NCI-H128 (cell line): ENCODE measurements around the gene BRI3.
"Not testable (repeated sequence)": the region's sequence is repeated elsewhere in the genome, so short reads cannot be mapped to it uniquely, and the experiment has no call there.

ENCODE experiments used
- DNase-seq: peaks from one replicate; lab custom pipeline; 2025; ENCODE audit not compliant: unreplicated experiment; lab: John Stamatoyannopoulos, UW

BRI3 gene

DNA sequence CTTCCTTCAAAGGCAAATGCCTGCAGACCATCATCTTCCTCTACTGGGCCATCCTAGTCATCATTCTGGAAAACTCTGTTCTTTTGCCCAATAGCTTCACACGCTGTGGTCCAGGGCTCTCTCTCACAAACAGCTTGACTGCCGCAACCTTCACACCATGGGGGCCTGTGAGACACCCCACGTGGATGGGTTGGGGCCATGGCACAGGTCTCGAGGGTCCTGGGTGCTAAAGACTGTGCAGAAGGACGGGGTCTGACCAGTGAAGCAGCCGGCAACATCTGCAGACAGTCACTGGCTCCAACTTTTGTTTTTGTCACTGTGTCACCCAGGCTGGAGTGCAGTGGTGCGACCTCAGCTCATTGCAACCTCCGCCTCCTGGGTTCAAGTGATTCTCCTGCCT is 28.1 kb downstream of the BRI3 start:
- no peak for DNase-seq

DNA sequence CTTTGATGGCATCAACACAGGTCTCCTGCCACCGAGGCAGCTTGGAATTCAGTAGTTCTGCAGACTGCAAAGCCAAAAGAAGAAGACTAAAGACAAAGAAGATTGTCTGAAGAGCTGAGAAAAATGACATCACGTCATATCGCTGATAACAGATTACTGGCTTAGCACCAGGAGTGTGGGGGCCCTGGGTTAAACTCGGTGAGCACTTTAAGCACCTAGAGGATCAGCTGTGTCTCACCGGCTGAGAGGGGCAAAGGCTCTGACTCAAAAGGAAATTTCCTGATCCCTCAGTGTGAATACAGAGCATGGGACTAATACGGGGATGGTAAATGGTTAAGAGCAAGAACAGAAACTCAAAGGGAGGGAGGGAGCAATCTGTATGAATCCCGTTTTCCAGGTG is 30.7 kb downstream of the BRI3 start:
- no peak for DNase-seq

DNA sequence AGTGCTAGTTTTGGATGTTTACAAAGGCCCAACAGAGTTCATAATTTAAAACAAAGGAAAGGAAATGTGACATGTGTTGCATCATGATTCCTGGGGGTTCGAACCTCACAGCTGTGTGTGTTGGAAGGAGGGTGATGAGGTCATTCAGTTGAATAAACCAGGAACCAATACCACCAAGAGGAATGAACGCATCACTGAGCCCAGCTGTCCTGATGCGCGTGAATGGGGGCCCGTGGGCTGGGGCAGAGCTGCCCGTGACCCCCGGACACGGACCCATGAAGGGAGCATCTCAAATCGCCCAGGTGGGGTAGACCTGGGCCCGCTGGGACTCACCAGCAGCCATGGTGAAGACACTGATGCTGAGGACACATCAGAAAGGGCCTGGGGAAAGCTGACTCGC is 33.0 kb downstream of the BRI3 start:
- no peak for DNase-seq

DNA sequence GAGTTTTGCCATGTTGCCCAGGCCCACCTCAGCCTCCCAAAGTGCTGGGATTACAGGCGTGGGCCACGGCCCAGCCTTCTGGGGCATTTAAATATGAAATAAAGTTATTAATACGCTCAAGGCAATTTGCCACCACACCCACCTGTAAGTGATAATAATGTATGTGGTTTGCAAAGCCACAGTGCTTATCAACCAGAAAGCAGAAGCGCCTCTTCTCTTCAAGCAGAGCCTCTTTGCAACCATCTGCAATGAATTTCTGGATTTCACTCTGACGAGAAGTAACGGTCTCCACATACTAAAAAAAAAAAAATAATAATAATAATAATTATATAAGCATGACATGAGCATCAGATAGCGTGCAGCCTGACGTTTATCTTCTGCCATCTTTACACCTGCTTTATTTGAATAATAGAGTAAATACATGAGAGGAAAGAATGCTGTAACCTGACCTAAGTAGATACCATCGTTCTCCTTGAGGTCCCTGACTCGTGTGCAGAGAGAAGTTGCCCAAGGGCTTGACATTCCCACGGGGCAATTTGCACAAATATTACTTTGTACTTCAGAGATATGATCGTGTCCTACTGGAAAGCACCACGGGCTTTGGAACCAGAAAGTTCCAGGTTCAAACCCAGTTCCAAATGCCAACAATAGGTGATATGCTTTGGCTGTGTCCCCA is 34.0 kb downstream of the BRI3 start:
- DNase-seq, result no peak

DNA sequence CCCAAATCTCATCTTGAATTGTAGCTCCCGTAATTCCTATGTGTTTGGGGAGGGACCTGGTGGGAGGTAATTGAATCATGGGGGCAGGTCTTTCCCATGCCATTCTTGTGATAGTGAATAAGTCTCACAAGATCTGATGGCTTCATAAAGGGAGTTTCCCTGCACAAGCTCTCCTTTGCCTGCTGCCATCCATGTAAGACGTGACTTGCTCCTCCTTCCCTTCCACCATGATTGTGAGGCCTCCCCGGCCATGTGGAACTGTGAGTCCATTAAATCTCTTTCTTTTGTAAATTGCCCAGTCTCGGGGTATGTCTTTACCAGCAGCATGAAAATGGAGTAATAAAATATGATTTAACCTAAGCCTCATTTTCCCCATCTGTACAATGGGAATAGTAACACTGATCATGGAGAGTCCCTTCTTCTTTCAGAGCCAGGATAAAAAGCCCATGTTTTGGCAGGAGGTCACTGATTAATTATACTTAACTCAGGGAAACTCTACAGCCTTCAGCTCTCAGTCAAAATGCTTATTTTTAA is 34.6 kb downstream of the BRI3 start:
- DNase-seq, result not testable (repeated sequence)

DNA sequence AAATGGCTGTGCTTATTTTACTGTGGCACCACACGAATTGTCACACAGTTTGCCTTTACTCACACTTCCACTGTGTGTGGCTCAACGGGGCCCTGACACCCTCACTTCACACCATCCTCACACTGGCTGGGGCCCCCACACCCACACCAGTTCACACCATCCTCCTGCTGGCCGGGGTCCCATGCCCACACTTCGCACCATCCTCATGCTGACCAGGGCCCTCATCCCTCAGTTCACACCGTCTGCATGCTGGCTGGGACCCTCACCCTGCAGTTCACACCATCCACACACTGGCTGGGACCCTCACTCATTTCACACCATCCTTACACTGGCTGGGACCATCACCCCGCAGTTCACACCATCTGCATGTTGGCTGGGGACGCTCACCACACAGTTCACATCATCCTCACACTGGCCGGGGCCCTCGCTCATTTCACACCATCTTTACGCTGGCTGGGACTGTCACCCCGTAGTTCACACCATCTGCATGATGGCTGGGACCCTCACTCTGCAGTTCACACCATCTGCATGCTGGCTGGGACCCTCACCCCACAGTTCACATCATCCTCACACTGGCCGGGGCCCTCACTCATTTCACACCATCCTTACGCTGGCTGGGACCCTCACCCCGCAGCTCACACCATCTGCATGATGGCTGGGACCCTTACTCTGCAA is 36.0 kb downstream of the BRI3 start:
- DNase-seq, result no peak

DNA sequence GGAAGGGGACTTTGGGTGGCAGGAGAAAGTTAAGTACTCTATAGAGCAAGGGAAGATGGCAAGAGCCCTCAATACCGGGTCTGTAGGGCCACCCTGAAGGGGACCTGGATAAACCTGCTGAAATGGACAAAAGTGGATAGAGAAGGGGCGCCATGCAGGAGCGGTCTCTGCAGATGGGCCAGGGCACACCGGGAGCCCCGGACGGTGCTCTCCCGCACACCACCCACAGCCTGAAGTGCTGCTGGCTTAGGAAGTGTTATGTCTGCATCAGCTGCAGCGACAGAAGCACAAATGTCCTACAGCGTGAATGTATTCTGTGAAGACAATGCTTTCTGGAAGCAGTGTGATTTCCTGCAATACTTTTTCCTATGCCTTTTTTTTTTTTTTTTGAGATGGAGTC is 37.7 kb downstream of the BRI3 start:
- DNase-seq, result no peak

DNA sequence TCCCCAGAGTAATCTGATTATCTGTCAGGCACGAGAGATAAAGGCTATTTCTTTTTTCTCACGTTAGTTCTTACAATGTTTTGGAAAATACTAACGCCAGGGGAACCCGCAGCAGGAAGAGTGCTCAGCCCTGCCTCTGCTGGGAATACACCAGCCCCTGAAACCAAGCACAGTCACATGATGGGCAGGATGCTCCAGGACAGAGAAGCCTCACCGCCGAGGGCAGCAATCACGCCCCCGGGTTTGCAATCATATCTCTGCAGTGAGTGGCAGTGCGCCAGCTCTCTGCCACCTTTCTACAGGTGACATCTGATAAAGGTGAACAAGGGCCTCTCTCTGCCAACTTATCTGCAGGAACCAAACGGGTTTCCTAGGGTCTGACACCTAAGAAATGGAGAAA is 39.8 kb downstream of the BRI3 start:
- DNase-seq, result no peak

DNA sequence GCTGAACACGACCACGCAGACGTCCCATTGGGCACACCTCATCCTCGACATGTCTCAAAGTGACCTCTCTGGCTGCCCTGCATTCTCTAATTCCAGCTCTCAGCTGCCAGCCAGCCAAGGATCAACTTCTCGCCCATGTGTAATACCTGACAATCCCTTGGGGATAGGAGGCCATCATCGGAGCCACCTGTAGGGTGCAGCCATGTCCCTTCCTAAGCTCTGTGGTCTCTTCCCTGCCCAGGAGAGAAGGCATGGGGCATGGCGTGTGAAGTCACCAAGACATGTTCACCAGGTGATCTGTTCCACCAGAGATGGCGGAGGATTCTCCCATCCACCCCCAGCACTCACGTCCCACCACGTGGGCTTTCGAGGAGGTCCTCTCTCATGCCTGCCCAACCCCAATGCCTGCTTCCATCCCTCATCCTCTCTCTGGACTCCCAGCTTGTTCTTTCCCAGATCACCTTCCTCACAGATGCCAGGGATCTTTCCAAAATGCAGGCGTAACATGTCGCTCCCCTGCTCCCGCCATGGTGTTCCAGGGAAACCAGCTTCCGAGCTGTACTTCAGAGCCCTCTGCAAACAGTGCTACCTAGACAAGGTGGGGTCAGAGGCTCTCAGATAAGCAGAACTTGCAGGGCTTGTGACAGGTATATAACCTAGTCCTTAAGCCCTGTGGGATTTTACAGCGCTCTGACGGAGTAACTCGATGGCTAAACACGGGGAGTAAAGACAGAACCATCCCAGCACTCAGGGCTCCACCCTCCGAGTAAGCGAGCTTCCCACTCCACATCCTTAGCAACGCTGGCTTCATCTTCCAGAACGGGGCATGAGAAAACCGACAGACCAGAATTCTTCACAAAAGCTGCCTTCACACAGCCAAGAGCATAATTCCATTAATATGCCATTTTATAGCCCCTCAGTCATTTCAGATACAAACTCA is 41.1 kb downstream of the BRI3 start:
- DNase-seq, result no peak

DNA sequence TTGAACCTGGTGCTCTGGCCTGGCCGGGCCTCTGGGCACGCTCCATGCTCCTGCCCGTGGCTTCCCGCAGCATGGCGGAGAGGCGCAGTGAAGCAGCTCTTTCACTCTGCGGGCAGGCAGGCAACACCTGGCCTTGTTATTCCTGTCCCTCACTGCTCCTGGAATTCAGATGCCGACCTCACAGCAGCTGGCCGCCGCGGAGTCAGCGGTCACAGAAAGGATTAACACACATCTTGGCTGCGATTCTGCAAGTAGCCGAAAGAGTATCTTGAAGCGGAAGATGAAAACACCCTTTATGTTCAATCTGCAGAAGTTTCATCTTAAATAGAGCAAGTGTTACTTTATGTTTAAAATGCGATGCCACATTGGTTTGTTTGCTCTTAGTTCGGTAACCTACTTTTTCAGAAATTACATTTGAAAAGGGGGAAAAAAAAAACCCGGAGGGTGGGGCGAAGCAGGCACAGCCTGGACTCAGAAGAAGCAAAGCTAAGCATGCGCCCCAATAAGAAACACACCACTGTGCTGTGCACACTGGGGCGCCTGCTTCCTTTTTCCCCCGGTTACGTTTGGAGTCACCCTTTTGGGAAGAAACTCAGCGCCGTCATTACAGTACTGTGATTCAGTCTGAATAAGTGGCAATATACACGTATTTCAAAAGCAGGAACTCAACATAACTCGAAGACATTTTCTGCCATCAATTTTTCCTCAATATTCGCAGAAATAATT is 42.3 kb downstream of the BRI3 start:
- no peak for DNase-seq

DNA sequence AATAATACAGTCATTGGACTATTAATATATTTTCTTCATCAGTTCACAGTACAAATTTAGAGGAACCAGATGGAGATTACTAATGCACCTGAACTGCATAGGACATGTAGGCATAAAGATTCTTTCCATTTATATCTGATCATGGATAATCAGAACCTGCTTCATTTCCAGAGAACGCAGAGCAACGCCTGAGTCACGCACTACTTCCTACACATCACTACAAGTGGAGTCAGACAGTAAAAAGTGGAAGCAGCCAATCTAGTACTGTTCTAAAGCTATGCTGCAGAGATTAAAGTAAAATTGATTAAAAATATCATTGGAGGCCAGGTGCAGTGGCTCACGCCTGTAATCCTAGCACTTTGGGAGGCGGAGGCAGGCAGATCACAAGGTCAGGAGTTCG is 43.3 kb downstream of the BRI3 start:
- no peak for DNase-seq

DNA sequence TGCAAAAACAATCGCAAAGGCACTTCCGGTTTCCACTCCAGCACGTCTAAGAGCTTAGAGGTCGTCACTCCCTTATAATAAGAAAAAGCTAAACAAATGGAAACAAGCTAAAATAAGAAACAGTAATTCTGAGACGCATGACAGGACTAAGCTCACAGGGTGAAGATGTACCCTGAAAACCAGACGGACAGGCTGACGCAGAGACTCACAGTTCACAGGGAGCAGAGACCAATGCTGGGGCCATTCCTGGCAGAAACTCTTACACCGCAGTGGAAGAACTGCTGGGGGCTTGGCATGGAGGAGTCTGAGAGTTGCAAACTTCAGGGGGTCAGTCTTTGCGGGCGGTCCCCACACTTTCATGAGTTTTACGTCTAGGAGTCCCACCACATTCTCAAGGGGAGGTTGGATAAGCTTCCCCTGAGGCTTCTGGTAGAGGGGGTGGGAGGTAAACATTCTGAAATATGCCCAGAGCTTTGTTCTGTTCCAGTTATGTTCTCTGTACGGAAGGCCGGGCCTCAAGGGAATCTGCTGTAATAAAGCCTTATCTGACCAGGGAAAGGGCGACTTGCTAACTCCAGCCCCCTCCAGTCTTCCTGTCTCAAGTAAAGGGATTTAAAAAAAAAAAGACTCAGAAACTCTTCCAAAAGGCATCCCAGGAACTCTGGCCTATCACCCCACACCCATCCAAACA is 47.8 kb downstream of the BRI3 start:
- no peak for DNase-seq

DNA sequence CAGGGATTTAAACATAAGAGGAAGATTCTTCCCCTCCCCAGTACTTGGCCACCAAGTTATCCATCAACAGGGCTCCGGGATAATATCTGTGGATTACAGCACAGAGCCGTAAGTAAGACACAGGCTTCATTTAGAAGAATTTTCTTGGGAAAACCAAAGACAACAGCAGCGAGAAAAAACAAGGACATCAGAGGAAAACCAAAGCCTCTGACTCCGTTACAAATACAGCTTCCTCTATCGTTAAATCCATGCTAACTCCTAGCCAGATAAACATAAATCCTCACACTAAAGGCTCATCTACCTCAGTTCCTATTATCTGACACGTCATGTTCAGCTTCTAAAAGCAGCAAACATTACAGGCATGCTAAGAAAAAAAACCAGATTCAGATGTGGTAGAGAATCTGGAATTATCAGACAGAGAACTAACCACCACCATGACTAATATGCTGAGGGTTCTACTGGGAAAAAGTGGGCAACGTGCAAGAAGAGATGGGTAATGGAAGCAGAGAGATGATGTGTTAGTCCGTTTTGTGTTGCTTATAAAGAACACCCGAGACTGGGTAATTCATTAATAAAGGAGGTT is 48.4 kb downstream of the BRI3 start:
- no peak for DNase-seq

DNA sequence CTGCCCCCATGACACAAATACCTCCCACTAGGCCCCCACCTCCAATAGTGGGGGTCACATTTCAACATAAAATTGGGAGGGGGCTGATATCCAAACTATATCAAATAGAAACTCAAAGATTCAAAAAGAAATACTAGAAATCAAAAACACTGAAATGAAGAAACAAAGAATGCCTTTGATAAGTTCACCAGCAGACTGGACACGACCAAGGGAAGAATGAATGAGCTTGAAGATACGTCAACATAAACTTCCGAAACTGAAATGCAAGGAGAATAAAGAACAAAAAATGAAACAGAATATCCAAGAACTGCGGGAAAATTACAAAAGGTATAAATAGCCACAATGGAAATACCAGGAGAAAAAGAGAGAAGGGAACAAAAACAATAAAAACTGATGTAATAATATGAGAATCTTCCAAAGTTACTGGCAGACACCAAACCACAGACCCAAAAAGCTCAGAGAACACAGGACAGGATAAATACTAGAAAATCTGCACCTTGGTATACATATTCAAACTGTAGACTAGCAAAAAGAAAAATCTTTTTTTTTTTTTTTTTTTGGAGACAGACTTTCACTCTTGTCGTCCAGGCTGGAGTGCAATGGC is 49.5 kb downstream of the BRI3 start:
- no peak for DNase-seq

DNA sequence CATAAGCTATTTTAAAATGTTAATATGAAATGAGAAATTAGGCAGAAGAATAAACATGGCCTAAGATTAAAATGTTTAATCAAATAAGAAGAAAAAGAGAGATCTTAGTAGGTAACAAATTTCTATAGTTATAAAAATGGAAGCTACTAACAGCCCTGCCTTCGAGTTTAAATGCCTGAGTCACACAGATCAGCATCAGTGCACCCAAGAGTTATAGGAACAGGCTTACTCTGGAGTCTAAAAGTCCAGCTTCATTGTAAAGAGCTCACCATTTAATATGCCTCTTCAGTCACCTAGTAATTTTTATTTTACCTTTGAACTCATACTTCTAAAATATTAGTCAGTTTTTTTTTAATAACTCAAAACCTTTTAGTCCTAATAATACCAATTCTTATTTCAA is 52.6 kb downstream of the BRI3 start:
- no peak for DNase-seq

DNA sequence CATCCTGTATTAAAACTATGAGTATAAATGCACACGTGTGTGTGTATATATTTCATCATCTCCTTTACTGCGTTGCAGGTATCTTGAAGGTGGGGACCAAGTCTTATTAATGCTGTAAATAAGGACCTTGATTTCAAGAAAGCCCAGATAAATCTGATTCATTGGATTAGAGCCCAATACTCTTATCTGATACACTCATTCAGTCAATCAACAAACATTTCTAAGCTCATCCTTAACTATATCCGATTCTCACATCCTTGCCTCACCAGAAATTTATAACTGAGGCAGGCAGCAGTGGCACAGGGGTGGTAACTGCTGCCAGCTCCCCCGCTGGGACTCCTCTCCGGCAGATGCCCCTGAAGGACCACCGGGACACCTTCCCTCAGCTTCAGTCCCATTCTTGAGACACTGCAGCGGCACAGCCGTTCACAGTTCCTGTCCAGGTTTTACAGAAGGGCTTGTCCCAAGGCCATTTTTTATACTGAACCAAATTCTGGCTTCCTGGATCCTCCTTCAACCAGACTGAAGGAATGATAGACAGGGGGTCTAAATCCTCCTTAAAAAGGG is 54.0 kb downstream of the BRI3 start:
- DNase-seq, result no peak

DNA sequence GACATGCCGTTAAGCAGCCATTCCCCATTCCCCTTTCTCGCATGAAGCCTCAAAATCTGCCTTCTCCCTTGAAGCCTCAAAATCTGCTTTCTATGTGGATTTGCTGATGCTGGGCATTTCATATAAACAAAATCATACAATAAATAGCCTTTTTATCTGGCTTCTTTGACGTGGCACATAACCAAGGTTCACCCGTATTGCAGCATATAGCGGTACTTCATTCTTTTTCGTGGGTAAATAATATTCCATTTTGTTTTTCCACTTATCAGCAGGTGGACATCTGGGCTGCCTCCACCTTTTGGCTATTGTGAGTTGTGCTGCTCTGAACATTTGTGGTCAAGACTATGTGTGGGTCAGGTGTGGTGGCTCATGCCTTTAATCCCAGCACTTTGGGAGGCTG is 57.0 kb downstream of the BRI3 start:
- DNase-seq, result no peak

DNA sequence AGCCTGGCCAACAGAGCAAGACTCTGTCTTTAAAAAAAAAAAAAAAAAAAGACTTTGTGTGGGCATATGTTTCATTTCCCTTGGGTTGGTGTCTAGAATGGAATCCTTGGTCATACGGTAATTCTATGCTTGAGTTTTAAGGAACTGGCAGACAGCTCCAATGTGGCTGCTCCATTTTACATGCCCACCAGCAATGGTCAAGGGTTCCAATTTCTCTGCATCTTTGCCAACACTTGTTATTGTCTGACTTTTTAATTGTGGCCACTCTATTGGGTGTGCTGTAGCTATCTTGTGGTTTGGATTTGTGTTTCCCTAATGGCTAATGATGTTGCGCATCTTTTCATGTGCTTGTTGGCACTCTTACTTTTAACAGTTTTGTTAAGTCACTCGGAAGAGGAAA is 57.6 kb downstream of the BRI3 start:
- DNase-seq, result no peak

DNA sequence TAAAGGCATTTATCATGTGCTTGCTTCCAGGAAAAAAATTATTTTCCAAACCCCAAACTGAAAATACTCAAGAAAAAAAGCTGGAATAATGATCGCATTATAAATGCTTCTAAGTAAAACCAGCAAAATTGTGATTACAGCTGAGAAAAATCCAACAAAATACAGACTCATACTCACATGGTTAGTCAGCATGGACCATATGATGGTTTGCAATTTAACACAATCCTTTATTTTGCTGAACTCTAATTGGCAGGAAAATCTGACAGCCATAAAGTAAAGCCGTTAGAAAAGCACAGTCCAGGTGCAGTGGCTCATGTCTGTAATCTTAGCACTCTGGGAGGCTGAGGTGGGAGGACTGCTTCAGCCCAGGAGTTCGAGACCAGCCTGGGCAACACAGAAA is 59.6 kb downstream of the BRI3 start:
- DNase-seq, result no peak
